Esophagus muscularis mucosa (tissue), 4 donors: Measurements from ENCODE around the gene CST11. TPM values are rescaled to one million over a fixed set of nuclear protein-coding genes. Genes with fewer than 3 reads are reported as not detected.
"Not testable (repeated sequence)": the region's sequence is repeated elsewhere in the genome, so short reads cannot be mapped to it uniquely, and the experiment has no call there.

Source experiments
- DNase-seq: peaks from one replicate; pipeline ENCODE4 v3.0.0-alpha.2; 2017; ENCODE audit errors: extremely low spot score
- H3K27ac ChIP-seq, 4 donors: fragments of 200-600 bp; sonication (generic); replicated peaks in 1 of 4; 1 replicate in 3 of 4; 2 replicates in 1 of 4; pipeline ENCODE4 v1.5.1; 2016 to 2019; ENCODE audit warnings: mild to moderate bottlenecking in 1 of 4
- H3K27me3 ChIP-seq, 4 donors: fragments of 200-600 bp; sonication (generic); one replicate each; pipeline versions ENCODE4 v1.5.1 to v1.6.0; 2016 to 2019
- H3K36me3 ChIP-seq, 4 donors: fragments of 200-600 bp; sonication (generic); one replicate each; pipeline ENCODE4 v1.5.1; 2016 to 2019
- H3K4me1 ChIP-seq, 4 donors: fragments of 200-600 bp; sonication (generic); one replicate each; pipeline ENCODE4 v1.5.1; 2016 to 2019
- H3K4me3 ChIP-seq, 4 donors: fragments of 200-600 bp; sonication (generic); 1 replicate in 2 of 4; 2 replicates in 2 of 4; pipeline ENCODE4 v1.5.1; 2016 to 2019; ENCODE audit warnings: mild to moderate bottlenecking in 4 of 4, moderate library complexity in 1 of 4
- H3K9me3 ChIP-seq, 4 donors: fragments of 200-600 bp; sonication (generic); 1 replicate in 3 of 4; 2 replicates in 1 of 4; pipeline ENCODE4 v1.5.1; 2016 to 2019
- CTCF ChIP-seq, 3 experiments: fragments of 200-600 bp in 2 of 3; fragments of 450-650 bp in 1 of 3; sonication (generic) in 2 of 3; IDR thresholded peaks; one replicate each; pipeline ENCODE4 v1.5.1; 2017 to 2019; ENCODE audit warnings: antibody characterized with exemption in 3 of 3, mild to moderate bottlenecking in 2 of 3, moderate library complexity in 1 of 3
- EP300 ChIP-seq: sonication (generic); formaldehyde crosslinking; IDR thresholded peaks from one replicate; pipeline ENCODE4 v1.6.1; 2017; ENCODE audit warnings: antibody characterized with exemption
- POLR2A ChIP-seq: fragments of 450-650 bp; IDR thresholded peaks from one replicate; pipeline ENCODE4 v1.6.1; 2017; ENCODE audit warnings: antibody characterized with exemption, moderate library complexity, mild to moderate bottlenecking, low read depth
- POLR2AphosphoS5 ChIP-seq, 2 donors: sonication (generic); formaldehyde crosslinking; IDR thresholded peaks; one replicate each; pipeline ENCODE4 v1.6.1; 2017; ENCODE audit warnings: antibody characterized with exemption in 2 of 2
- WGBS: methylation state at CpG from one replicate; pipeline ENCODE4 v1.1.5; 2018; 5-methylcytosine and 5-hydroxymethylcytosine counted together
- intact Hi-C: fragments of 100-400 bp; cut with DNase I; formaldehyde crosslinking; loops from one replicate; pipeline ENCODE4 v1.15.1; 2023
- total RNA-seq, 4 donors: library from RNA; depleted of rRNA; stranded (reverse); fragments of >200 nt; gene quantifications; one replicate each; pipeline versions ENCODE4 v1.1.0 to v1.2.1, GENCODE V29; 2016

CST11 gene
- total RNA-seq, 4 donors from 2014 or later = not detected

- intact Hi-C loops = no loop called here
- Histone ChIP-seq H3K9me3 (no peaks in the 10 kb centered on the region), H3K4me1 (no peaks in the 10 kb centered on the region), H3K27ac (no peak overlapping the region), H3K36me3 (no peaks in the 10 kb centered on the region), H3K27me3 (no peaks in the 10 kb centered on the region), H3K4me3 (no peak overlapping the region)
- DNase-seq = no peak
- TF ChIP-seq POLR2A (no peak), POLR2AphosphoS5 (IDR thresholded peaks at IDR 0.05) (no peak), CTCF (IDR thresholded peaks at IDR 0.05) (no peak), EP300 (no peak)
- WGBS = 75% methylated on average over 2 of the region's 2 CpGs
These were observed 29.5 kb upstream of the CST11 start for GRCh38 chr20:23482138-23482537.

DNA sequence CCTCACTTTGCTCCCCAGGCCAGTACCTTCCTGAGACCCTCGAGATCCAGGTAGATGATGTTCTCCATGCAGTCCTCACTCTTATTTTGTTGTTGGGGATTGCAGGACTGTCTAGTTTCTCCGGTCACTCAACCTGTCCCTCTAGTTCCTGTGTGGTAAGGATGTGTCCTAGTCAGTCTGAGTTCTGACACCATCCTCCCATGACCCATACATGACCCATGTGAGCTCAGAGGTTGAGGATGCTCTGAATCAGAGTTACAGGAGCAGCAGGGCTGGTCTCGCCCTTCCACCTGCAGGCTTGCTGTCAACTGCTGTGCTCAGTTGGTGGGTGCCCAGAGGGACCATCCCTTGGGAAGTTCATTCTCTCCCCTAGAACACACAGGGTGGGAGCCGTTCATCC lies 26.4 kb upstream of the CST11 start:
- no peaks in the 10 kb centered on the region for H3K9me3 ChIP-seq
- H3K4me1 ChIP-seq = no peaks in the 10 kb centered on the region
- WGBS = 82% methylated on average over 4 of the region's 4 CpGs
- TF ChIP-seq CTCF (IDR thresholded peaks at IDR 0.05) (no peak), POLR2AphosphoS5 (IDR thresholded peaks at IDR 0.05) (no peak), EP300 (no peak), POLR2A (no peak)
- no peaks in the 10 kb centered on the region for H3K36me3 ChIP-seq
- H3K27ac ChIP-seq = no peak overlapping the region
- H3K4me3 ChIP-seq = no peak overlapping the region
- intact Hi-C loops = no loop called here
- no peak for DNase-seq
- no peaks in the 10 kb centered on the region for H3K27me3 ChIP-seq

- WGBS = 40% methylated on average over 2 of the region's 3 CpGs
- no peaks in the 10 kb centered on the region for H3K4me1 ChIP-seq
- no peaks in the 10 kb centered on the region for H3K36me3 ChIP-seq
- H3K9me3 ChIP-seq = no peaks in the 10 kb centered on the region
- H3K27ac ChIP-seq = no peak overlapping the region
- no peaks in the 10 kb centered on the region for H3K27me3 ChIP-seq
- no peak overlapping the region for H3K4me3 ChIP-seq
- DNase-seq = peak; percentile 70
- TF ChIP-seq POLR2AphosphoS5 (IDR thresholded peaks at IDR 0.05) (no peak), POLR2A (no peak), CTCF (IDR thresholded peaks at IDR 0.05) (no peak), EP300 (no peak)
- intact Hi-C loops = no loop called here
These were observed 24.5 kb upstream of the CST11 start for GRCh38 chr20:23477223-23477622.

DNA sequence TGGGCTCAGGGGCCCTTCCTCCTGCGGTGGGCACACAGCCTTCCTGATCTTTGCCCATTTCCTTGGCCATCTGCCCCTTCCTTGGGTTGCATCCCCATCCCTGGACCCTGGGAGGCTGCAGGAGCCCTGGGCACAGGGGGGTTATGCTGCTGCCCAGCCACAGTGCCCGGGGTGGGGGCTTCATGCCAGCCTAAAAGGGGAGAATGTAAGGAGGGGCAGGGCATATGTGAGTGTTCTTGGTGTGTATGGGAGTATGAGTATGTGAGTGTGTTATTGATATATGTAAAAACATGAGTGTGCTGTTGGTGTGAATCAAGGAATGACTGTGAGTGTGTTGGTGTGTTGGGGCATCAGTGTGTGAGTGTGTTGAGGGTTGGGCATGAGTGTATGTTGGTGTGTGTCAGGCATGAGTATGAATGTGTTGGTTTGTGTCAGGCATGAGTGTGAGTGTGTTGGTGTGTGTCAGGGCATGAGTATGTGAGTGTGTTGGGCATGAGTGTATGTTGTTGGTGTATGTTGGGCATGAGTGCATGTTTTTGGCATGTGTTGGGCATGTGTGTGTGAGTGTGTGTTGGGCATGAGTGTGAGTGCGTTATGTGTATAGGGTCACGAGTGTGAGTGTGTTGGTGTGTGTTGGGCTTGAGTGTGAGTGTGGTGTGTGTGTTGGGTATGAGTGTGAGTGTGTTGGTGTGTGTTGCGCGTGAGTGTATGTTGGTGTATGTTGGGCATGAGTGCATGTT lies 23.5 kb upstream of the CST11 start:
- Histone ChIP-seq H3K9me3 (no peaks in the 10 kb centered on the region), H3K4me3 (no peak overlapping the region), H3K27me3 (no peaks in the 10 kb centered on the region), H3K4me1 (no peaks in the 10 kb centered on the region), H3K27ac (no peak overlapping the region), H3K36me3 (no peaks in the 10 kb centered on the region)
- no peak for TF ChIP-seq EP300
- no peak for TF ChIP-seq POLR2AphosphoS5 (IDR thresholded peaks at IDR 0.05)
- no peak for TF ChIP-seq CTCF (IDR thresholded peaks at IDR 0.05)
- no peak for TF ChIP-seq POLR2A
- peak; percentile 66 for DNase-seq
- 65% methylated on average over 6 of the region's 6 CpGs for WGBS
- intact Hi-C loops = no loop called here

- 87% methylated on average over 2 of the region's 5 CpGs for WGBS
- no peak for TF ChIP-seq POLR2AphosphoS5 (IDR thresholded peaks at IDR 0.05)
- no peak for TF ChIP-seq CTCF (IDR thresholded peaks at IDR 0.05)
- no peak for TF ChIP-seq EP300
- TF ChIP-seq POLR2A = no peak
- Histone ChIP-seq H3K27me3 (no peaks in the 10 kb centered on the region), H3K36me3 (no peaks in the 10 kb centered on the region), H3K4me3 (no peak overlapping the region), H3K4me1 (no peaks in the 10 kb centered on the region), H3K9me3 (no peaks in the 10 kb centered on the region), H3K27ac (no peak overlapping the region)
- DNase-seq = no peak
- intact Hi-C loops = no loop called here
These were observed 22.7 kb upstream of the CST11 start for GRCh38 chr20:23475395-23475794.

DNA sequence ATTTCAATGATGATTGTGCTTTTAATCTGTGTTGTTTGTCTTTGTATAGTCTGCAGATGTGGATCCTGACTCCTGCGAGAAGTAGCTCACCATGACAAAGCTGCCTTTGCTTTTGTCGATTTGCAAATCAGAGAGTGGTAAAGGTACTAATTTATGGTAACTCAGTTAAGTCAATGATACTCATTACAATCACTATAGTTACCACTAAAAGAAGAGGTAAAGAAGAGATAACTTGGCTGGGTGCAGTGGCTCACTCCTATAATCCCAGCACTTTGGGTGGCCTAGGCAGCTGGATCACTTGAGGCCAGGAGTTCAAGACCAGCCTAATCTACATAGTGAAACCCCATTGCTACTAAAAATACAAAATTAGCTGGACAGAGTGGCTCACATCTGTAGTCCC lies 20.6 kb upstream of the CST11 start:
- H3K4me1 ChIP-seq, H3K4me3 ChIP-seq, H3K27me3 ChIP-seq, H3K9me3 ChIP-seq, intact Hi-C loops, H3K27ac ChIP-seq, H3K36me3 ChIP-seq, DNase-seq: not testable (repeated sequence)
- WGBS = 50% methylated on average over 2 of the region's 2 CpGs

GRCh38 chr20:23472306-23472705 lies 19.6 kb upstream of the CST11 start:
- not testable (repeated sequence) for H3K4me3 ChIP-seq

More at GRCh38 chr20:23472306-23472705, 19.6 kb upstream of the CST11 start:
- H3K27ac ChIP-seq, H3K36me3 ChIP-seq, H3K9me3 ChIP-seq, H3K27me3 ChIP-seq, intact Hi-C loops, DNase-seq, H3K4me1 ChIP-seq: not testable (repeated sequence)
- WGBS = 78% methylated on average over 4 of the region's 5 CpGs
